Lower leg skin (tissue), 4 donors: Measurements from ENCODE around the gene SOX13. TPM values are rescaled to one million over a fixed set of nuclear protein-coding genes. Genes with fewer than 3 reads are reported as not detected.

Experiments used
- DNase-seq, 2 donors: peaks; one replicate each; pipeline ENCODE4 v3.0.0-alpha.2; 2019; ENCODE audit warnings: low spot score in 2 of 2
- H3K4me3 ChIP-seq: fragments of 200-600 bp; sonication (generic); 2 replicates; pipeline ENCODE4 v1.5.1; 2017; ENCODE audit warnings: mild to moderate bottlenecking, low read depth; ENCODE audit not compliant: poor library complexity, severe bottlenecking
- CTCF ChIP-seq, 3 donors: fragments of 450-650 bp; IDR thresholded peaks; one replicate each; pipeline ENCODE4 v1.5.1; 2016; ENCODE audit warnings: antibody characterized with exemption in 3 of 3, mild to moderate bottlenecking in 3 of 3, moderate library complexity in 2 of 3
- POLR2A ChIP-seq, 2 donors: fragments of 450-650 bp; IDR thresholded peaks; one replicate each; pipeline ENCODE4 v1.6.1; 2016 to 2017; ENCODE audit warnings: antibody characterized with exemption in 2 of 2, mild to moderate bottlenecking in 1 of 2, moderate library complexity in 1 of 2
- WGBS, 2 donors: methylation state at CpG; one replicate each; pipeline ENCODE4 v1.1.5; 2018; 5-methylcytosine and 5-hydroxymethylcytosine counted together
- intact Hi-C: fragments of 100-400 bp; cut with DNase I; formaldehyde crosslinking; loops from one replicate; pipeline ENCODE4 v1.15.0; 2023; ENCODE audit warnings: low total_unique reads
- total RNA-seq, 4 donors: library from RNA; depleted of rRNA; stranded (reverse); fragments of >200 nt; gene quantifications; one replicate each; pipeline ENCODE4 v1.1.0, GENCODE V29; 2016

Gene SOX13
- total RNA-seq, 4 donors from 2014 or later: 7.2 to 32.2 (median 16.8) TPM

DNA sequence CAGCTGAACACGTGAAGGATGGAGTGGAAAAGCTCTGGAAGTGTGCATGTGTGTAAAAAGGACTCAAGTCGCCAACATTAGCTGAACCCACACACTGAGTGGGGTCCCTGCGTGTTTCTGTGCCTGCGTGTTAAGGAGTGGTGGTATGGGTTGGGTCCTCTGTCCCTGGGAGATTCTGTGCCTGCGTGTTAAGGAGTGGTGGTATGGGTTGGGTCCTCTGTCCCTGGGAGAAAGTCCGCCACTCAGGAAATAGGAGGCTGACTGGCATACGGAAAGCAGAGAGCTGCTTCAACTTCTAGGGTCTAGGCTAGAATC, 7.0 kb upstream of the SOX13 start:
- DNase-seq: no peak
- TF ChIP-seq CTCF (IDR thresholded peaks at IDR 0.05) (no peak), POLR2A (IDR thresholded peaks at IDR 0.05) (no peak)
- WGBS, 2 donors: 89 to 94% methylated on average over 7 of the region's 7 CpGs
- no peak overlapping the region for H3K4me3 ChIP-seq
- intact Hi-C loops: no loop called here

DNA sequence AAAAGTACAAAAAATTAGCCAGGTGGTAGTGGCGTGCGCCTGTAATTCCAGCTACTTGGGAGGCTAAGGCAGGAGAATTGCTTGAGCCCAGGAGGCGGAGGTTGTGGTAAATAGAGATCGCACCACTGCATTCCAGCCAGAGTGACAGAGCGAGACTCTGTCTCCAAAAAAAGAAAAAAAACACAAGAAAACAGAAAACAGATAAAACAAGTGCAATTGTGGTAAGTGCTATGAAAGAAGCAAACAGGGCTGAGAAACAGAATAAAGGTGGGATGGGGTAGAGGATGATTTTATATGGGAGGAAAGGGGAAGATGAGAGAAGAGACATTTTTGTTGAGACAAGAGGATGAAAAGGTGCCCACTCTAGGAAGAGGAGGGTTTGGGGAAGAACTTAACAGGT, 5.0 kb upstream of the SOX13 start:
- no peak for DNase-seq
- TF ChIP-seq CTCF (IDR thresholded peaks at IDR 0.05): no peak
- no peak for TF ChIP-seq POLR2A (IDR thresholded peaks at IDR 0.05)
- H3K4me3 ChIP-seq: no peak overlapping the region
- 93 to 97% methylated on average over 5 of the region's 5 CpGs for WGBS, 2 donors
- intact Hi-C loops: no loop called here

DNA sequence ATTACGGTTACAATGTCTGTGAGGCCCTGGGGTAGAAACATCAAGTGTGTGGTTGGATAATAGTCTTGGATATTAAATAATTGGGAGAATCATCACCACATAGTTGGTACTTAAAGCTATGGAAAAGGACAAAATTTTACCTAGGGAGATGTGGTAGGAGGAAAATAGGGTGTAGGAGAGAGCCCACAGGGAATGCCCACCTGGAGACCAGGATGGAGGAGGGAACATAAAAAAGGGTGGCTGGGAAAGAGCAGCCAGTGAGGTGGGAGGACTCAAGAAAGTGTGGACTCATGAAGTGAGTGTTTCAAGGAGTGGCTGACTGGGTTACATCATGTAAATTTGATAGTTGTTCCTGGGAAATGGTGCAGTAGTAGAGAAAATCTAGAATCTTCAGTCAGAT, 3.0 kb upstream of the SOX13 start:
- TF ChIP-seq CTCF (IDR thresholded peaks at IDR 0.05) (no peak), POLR2A (IDR thresholded peaks at IDR 0.05) (no peak)
- 57 to 65% methylated on average over 1 of the region's 1 CpG for WGBS, 2 donors
- no peak for DNase-seq
- H3K4me3 ChIP-seq: no peak overlapping the region
- intact Hi-C loops: no loop called here

- WGBS, 2 donors: 84 to 100% methylated on average over 6 of the region's 6 CpGs
- intact Hi-C loops: no loop called here
- TF ChIP-seq CTCF (IDR thresholded peaks at IDR 0.05): no peak
- TF ChIP-seq POLR2A (IDR thresholded peaks at IDR 0.05): no peak
- no peak overlapping the region for H3K4me3 ChIP-seq
- DNase-seq: no peak
These were observed 2.0 kb upstream of the SOX13 start for GRCh38 chr1:204070895-204071294.

- peak overlapping the region; percentile 58 for H3K4me3 ChIP-seq
- no peak for DNase-seq
- intact Hi-C loops: no loop called here
- WGBS, 2 donors: 0% methylated on average over 7 to 31 of the region's 39 CpGs
- TF ChIP-seq CTCF (IDR thresholded peaks at IDR 0.05): no peak
- no peak for TF ChIP-seq POLR2A (IDR thresholded peaks at IDR 0.05)
These were observed 940 bp downstream of the SOX13 start for GRCh38 chr1:204073837-204074273.

DNA sequence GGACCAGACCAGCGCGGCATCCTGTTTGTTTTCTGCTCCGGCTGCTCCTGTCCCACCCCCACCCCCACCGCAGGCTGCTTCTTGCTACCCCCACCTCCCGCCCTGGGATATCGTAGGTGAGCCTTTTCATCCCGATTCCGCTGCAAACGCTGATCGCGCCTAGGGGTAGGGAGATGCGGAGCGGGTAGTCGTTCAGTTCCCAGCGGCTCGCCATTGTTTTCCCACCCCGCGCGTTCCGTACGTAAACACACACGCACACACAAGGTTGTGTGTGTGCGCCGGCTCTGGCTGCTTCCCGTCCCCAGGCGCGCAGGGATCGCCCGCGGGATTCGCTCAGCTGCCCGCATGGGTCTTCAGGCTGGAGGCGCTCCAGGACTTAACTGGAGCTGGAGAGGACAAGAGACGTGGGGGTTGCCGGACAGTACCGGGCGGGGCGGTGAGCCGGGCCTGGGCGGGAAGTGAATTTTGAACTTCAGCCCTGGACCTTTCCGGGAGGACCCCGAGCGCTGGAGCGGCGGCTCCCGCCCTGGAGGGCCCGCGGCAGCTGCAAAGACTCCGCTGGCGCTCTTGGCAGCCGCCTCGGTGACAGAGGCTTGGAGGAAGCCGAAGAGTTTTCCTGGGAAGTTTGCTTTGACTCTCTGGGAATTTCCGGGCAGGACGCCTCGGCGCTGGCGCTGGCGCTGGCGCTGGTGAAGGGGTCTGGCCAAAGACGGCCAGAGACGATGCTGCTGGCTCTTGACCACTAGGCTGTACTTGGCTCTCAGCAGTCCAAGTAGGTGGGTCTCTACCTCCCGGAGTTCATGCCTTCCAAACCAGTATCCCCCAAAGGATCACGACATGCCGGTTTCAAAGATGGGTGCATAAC, 1.6 kb downstream of the SOX13 start:
- TF ChIP-seq CTCF (IDR thresholded peaks at IDR 0.05): no peak
- TF ChIP-seq POLR2A (IDR thresholded peaks at IDR 0.05): no peak
- 0 to 1% methylated on average over 39 to 55 of the region's 65 CpGs for WGBS, 2 donors
- peak; percentile 41 to 89 for DNase-seq
- intact Hi-C loops: no loop called here
- peak overlapping the region; percentile 58 for H3K4me3 ChIP-seq
